GM21737 (cell line): Measurements from ENCODE around the gene FRMD5.

Source experiments
- ATAC-seq: cut with Tn5 transposase; IDR thresholded peaks from one replicate; pipeline ENCODE4 v1.9.1; 2021; ENCODE audit warnings: mild to moderate bottlenecking, moderate library complexity; ENCODE audit not compliant: unreplicated experiment

The FRMD5 gene

DNA sequence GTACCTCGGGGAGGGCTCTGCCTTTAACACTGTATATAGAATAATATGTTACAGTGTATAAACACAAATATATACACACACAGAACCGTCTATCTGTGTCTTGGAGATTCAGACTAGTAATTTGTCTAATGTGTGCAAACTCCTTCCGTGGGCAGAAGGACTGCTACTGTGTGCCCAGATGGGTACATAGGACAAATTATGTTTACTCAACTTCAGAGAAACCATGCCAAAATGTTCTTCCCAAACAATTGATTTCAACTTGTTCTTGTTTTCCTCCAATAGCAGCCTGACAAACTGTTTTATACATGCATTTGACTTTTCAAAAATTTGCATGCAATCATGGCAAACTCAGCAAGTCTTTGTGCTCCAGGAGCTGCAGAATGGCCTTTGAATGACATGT is 97.5 kb downstream of the FRMD5 start:
- ATAC-seq: no peak

DNA sequence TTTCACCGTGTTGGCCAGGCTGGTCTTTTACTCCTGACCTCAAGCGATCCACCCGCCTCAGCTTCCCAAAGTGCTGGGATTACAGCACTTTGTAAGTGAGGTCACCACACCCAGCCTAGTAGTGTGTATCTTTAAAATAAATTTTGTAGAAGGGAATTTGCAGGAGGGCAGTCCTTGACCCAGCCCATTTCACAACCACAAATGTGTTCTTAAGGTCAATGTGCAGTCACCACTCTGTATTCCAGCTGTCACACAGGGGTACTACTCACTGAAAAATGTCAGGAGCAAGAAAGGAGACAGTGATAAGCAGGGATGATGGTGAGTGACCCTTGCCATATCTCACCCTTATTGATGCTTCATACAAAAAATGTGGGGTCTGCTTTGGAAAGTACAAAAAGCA is 98.5 kb downstream of the FRMD5 start:
- no peak for ATAC-seq

DNA sequence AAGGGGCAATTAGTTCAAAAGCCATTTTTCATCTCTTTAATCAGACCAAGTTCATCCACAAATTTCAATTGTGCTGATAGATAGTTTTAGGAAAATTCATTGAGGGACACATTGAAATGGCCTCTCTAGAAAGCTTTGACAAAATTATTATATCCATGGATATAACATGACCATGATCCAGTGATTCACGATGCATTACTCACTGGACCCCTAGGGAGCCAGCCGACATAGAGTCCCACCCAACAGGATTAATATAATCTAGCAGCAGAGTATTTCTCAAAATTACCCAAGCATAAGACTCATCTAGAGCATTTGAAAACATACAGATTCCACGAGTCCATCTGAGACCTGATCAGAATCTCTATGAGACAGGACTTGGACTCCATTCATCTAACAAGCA is 100.3 kb downstream of the FRMD5 start:
- ATAC-seq: no peak

DNA sequence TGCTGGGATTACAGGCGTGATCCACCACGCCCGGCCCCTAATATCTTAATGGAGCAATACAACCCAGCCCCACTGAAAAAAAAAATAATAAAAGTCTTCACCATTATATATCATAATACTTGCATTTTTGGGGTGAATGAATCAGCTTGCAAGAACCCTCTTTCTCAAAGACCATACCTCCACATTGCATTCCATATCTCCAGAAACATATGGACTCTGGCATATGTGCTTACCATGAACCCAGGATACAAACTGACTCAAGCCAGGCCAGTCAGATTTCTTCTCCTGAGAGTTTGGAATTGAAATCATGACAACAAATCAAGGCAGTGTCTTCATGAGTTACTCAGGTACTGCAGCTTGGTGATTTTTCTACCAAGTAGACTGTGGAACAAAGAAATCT is 101.2 kb downstream of the FRMD5 start:
- no peak for ATAC-seq

DNA sequence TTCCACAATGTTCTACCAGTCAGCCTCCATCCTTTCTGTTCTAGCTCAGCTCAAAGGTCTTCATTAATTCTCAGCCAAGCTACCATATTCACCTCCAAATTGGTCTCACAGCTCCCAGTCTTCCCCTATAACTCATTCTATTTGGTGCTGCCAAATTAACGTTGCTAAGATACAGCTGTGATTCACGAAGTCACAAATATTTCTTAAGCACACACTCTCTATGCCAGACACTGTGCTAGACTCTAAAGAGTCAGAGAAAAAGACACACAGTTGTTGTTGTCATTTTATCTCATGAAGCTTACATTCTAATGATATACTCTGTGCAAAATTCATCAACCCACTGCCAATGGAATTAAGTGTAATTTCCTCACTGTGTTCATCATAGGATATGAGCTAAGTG is 102.8 kb downstream of the FRMD5 start:
- no peak for ATAC-seq

DNA sequence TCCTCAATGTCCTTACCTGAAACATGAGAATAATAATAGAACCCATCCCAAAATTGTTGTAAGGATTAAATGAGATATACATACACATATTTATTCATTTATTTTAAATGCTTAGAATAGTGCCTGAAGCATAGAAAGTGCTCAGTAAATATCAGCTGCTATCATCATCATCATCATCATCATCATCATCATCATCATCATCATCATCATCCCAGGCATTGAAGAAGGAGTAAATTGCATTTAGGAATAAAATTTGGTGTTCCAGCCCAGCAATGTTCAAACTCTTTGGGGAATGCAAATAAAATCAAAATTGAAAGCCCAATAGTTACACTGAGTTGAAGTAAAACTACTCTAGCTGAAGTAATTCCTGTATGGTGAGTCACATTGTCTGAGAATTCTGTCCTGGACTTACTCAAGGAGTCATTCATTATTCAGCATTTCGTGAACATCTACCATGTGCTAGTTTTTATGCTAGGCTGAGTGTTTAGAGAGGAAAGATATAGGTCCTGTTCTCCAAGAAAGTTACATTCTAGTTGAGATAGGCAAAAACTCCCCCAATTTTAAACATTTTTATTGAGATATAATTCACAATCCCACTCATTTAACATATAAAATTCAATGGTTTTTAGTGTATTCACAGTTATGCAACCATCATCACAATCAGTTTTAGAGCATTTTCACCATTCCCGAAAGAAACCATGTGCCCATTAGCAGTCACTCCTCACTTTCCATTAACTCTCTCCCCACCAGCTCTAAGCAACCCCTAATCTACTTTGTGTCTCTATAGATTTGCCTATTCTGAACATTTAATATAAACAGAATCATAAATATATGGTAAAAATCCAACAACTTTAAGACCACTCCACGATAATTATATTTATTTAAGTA is 107.2 kb downstream of the FRMD5 start:
- ATAC-seq: no peak

DNA sequence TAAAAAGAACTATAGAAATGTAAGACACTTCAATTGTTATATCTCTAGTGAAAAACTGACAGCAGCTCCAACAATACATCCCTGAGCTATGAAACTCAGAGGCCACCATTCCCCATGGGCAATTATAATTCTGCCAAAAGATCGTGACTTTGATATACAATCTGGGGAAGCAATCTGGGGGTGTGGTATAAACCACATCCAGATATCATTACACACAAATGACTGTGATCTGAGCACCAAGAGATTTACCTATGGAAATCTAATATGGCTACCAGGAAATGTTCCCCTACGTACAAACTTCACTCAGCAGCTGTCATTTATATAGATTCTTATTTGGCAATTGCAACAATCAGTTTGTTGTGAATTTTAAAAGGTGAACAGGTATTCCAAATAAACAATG is 110.3 kb downstream of the FRMD5 start:
- ATAC-seq: no peak

DNA sequence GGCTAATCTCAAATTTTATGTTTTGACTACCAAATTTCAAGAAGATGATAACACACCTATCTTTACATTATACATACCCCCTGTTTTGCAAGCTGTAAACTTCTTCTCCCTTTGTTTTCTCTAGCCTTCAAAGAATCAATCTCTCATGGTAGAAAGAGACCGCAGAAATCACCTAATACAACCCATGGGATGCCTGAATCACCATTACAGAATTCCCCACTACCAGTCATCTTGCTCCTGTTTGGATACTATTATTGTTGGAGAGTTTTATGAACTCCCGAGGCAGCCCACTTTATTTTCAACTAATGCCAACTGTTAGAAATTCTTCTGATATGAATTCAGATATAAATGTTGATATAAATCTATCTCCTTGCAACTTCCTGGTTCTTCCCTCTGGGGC is 110.9 kb downstream of the FRMD5 start:
- ATAC-seq: no peak

DNA sequence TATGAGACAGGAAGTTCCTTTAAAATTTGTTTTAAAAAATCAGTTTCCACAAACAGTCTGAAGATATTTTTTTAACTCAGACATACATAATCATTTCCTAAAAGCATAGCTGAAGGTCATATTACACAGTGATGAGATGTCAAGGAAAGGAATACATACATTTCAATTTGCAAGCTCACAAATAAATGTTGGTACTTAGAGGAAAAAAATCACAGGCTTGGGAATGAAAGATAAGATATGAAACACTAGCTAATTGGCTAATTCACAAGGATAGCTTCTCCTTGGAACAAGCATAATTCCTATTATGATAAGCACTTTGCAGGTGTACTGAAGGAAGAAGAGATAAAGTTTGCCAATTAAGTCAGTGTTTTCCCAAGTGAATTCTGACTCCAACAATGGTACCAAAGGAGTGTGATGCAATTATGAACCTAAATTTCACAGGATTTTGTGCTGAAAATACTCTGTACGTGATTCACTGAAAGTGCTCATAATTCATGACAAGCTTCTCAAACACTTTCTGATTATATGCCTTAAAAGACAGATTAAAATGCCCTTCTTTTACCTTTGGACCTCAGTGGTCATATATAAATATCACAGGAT is 112.4 kb downstream of the FRMD5 start:
- no peak for ATAC-seq

DNA sequence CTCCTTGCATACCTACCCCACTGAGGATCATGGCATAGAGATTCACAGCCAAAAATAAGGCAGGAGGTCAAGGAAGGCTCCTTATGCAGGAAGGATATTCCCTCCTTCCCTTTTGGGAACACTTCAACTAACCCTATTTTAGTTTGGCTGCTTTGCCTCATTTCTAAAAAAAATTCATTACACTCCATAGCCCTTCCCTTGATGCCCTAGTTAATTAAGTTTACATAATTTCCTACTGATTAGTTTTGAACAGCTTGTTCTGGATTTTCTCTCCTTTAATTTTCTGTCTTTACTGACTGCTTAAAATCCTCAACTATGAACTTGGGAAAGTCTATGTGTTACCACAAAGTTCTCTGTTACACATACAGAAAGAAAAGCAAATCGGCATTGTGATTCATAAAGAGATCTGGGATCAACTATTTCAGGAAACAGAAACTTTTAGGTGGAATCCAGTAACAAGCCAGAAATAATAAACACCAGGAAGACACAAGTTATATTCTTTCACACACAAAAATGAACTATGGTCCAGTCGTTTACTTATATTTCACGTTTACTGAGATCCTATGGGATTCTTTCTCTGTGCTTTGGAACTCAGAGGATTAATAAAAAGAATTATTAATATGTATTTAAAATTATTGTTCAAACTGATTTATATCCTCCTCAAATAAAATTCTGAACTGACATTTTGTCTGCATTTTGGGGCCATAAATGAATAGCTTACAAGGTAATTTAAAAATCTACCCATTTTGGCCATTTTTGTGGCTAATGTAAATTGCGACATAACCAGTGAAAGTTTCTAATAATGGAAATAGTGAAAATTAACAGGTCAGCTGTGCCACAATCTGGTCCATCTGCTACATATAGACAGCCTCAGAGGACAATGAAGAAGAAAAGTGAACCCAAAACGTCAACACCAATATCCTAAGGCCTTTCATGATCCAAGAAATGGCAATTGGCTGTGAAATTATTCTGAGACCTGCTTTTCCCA is 113.8 kb downstream of the FRMD5 start:
- no peak for ATAC-seq

DNA sequence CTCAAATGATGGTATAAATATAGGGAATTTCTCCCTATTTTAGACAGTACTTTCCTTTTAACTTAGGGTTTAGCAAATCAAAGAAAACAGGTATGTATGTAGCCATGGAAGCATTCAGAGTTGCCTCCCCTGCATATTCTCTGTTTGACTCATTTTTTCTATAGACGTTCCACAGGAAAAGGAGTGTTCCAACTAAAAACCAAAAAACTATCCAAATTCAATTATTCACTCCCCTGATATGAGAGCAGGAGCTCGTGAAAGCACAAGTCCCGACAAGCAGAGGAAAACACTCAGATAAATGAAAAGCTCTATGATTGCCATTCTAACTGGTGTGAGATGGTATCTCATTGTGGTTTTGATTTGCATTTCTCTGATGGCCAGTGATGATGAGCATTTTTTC is 119.5 kb downstream of the FRMD5 start:
- no peak for ATAC-seq

DNA sequence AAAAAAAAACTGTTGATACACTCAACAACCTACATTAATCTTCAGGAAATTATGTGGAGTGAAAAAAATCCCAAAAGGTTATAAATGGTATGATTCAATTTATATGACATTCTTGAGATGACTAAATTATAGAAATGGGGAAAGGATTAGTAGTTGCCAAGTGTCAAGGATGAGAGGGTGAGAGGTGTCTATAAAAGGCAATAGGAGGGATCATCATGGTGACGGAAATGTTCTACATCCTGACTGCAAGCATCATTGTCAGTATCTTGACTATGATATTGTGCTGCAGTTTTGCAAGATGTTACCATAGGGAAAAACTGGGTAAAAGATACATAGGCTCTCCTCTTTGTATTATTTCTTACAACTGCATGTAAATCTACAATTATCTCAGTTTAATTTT is 125.6 kb downstream of the FRMD5 start:
- no peak for ATAC-seq

DNA sequence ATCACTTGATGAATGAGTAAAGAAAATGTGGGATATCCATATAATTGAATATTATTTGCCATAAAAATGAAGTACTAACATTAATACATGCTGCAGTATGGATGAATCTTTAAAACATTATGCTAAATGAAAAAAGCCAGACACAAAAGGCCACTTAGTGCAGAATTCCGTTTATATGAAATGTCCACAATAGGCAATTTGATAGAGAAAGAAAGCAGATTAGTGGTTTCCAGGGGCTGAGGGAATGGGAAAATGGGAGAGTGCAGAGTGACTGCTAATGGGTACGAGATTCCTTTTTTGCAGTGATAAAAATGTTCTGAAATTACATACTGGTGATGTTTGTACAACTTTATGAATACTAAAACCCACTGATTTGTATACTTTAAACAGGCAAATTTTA is 126.7 kb downstream of the FRMD5 start:
- ATAC-seq: no peak

DNA sequence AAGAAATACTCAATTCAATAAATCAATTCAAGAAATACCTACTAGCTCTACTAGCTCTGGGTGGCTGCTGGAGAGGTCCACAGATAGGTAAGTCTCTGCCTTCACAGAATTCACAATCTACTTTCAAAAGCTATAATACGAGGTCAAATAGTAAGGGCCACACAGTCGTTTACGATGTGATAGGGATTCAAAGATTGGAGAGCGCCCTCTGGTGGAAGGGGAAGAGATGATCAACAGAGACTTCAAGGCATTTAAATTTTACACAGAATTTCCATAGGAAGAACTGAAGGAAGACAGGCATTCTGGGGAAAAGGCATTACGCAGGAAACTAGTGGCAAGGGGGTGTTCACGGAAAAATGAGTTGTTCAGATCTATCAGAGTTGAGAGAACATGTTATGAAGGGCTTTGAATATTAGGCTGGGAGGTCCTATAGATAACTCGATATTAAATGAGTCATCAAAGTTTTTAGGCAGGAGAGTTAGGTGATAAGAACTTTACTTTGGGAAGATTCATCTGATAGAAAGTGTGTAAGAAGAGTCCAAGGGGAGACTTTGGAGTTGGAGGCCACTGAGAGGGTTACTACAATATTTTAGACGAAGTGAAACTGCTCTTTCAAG is 128.8 kb downstream of the FRMD5 start:
- no peak for ATAC-seq

DNA sequence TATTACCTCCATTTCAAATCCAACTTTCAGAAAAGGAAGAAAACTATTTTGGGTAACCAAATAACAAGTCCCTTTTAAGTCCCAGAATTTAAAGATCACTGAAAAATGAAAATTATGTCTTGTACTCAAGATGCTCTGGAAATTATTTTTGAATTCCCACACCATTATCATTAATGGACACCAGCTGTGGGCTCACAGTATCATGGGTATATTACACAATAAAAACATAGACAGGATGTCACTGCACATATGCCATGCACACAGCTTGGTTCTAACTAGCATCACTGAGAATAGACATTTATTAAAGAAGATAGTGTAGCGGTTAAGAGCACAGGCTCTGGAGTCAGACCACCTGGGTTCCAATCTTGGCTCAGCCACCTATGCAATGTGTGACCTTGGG is 130.4 kb downstream of the FRMD5 start:
- ATAC-seq: no peak

DNA sequence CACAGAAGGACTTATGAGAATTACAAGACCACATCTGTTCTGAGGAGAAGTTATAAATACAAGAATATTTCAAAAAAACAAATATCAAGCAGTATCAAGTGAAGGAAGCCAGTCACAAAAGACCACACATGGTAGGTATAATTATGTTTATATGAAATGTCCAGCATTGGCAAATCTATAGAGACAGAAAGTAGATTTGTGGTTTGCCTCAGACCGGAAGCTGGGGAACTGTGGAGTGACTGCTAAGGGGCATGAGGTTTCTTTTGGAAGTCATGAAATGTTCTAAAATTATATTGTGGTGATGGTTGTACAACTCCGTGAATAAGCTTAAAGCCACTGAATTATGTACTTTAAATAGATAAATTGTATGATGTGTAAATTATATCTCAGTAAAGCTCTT is 136.9 kb downstream of the FRMD5 start:
- no peak for ATAC-seq

DNA sequence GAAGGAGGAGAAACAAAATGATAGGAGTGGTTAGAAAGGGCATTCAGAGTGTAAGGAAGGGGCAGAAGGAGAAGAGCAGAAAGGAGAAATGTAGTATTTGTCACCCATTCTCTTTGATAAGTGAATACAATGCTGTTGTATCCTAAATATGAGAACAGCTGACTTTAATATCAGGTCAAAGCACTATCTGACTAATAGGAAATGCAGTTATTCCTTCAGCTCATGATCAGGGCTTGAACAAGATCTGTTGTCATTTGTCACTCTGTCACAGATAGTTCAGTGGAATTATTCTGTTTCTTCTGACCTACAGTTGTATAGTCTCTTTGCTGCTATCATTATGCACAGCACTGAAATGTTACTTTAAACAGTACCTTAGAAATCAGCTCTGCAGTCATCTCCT is 149.4 kb downstream of the FRMD5 start:
- no peak for ATAC-seq

DNA sequence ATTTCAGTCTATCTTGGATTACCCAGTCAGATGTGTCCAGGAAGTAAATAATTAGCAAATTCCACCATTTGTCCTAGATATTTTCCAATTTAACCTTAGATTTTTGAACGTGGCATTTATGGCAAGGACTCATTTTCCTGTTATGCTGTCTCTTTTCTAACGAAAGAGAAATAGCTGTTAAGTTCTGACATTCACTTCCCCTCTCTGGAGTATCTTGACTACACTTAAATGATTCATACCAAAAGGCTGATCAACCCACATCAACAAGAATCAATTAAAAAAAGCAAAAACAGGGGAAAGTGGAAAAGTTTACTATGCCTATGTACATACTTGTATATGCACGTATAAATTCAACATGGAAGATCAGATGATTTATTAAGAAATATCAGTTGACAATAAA is 149.9 kb downstream of the FRMD5 start:
- ATAC-seq: no peak

DNA sequence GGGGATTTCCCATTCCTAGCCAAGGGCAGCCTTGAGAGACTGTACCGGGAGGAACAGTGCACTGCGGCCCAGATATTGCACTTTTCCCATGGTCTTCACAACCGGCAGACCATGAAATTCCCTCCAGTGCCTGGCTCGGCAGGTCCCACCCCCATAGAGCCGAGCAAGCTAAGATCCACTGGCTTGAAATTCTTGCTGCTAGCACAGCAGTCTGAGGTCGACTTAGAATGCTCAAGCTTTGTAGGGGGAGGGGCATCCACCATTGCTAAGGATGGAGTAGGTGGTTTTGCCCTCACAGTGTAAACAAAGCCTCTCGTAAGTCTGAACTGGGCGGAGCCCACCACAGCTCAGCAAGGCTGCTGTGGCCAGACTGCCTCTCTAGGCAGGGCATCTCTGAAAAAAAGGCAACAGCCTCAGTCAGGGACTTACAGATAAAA is 156.3 kb downstream of the FRMD5 start:
- no peak for ATAC-seq

DNA sequence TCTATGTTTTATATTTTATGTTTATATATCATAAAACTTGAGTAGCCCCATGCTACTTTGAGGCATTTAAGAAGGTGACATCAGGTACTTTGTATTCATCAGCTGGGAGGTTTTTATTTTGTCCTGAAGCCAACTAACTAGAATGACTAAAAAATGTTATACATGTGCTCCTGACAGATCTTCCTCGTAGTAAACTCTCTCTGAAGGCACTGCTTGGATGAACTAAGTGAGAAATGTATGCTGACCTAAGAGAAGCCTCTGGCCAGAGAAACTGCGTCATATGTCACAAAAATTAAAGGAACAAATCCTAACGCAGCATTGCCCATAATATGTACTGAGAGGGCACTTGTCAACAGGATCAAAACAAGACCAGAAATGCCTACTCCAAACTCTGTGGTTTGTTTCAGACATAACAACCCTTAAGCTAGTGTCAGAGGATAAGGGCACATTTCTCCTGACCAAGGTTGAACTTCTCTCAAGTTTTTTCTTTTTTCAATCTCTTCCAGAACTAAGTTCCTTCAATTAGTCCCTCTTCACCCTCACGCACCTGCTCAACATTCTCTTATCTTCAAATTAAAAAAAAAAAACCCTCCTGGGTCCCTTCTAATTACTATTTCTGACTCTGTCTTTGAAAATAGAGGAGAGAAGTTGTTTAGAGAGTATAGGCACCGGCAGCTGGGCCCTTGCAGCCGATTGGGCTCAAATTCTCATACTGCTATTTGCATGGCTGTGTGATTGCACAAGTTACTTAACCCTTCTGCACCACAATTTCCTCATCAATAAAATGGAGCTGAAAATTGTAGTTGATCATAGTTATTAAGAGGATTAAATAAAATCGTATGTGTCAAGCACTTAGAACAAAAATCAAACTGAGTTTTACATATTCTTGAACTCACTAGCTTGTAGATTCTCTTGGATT is 159.0 kb downstream of the FRMD5 start:
- ATAC-seq: no peak
